Suprapubic skin (tissue), 4 donors: Measurements from ENCODE around the gene TBC1D22A.

Experiments used
- CTCF ChIP-seq, 2 donors: fragments of 200-600 bp in 1 of 2; fragments of 450-650 bp in 1 of 2; sonication (generic) in 1 of 2; IDR thresholded peaks; one replicate each; pipeline ENCODE4 v1.5.1; 2016 to 2019; ENCODE audit warnings: antibody characterized with exemption in 2 of 2, mild to moderate bottlenecking in 1 of 2, moderate library complexity in 1 of 2
- EP300 ChIP-seq: sonication (generic); formaldehyde crosslinking; IDR thresholded peaks from one replicate; pipeline ENCODE4 v1.6.1; 2017; ENCODE audit warnings: antibody characterized with exemption
- POLR2A ChIP-seq, 2 donors: fragments of 450-650 bp; IDR thresholded peaks; one replicate each; pipeline ENCODE4 v1.6.1; 2017; ENCODE audit warnings: antibody characterized with exemption in 2 of 2, mild to moderate bottlenecking in 2 of 2, moderate library complexity in 2 of 2
- POLR2AphosphoS5 ChIP-seq, 3 donors: sonication (generic); formaldehyde crosslinking; IDR thresholded peaks; one replicate each; pipeline ENCODE4 v1.6.1; 2017; ENCODE audit warnings: antibody characterized with exemption in 3 of 3

GRCh38 chr22:46977656-46978343 is 215.3 kb downstream of the TBC1D22A start:
- TF ChIP-seq CTCF (IDR thresholded peaks at IDR 0.05) (no peak), POLR2A (IDR thresholded peaks at IDR 0.05) (no peak), EP300 (no peak), POLR2AphosphoS5 (IDR thresholded peaks at IDR 0.05) (no peak)
